ENCODE results near the gene SVEP1.
"Not testable (repeated sequence)": the region's sequence is repeated elsewhere in the genome, so short reads cannot be mapped to it uniquely, and the experiment has no call there.

Gene SVEP1

DNA sequence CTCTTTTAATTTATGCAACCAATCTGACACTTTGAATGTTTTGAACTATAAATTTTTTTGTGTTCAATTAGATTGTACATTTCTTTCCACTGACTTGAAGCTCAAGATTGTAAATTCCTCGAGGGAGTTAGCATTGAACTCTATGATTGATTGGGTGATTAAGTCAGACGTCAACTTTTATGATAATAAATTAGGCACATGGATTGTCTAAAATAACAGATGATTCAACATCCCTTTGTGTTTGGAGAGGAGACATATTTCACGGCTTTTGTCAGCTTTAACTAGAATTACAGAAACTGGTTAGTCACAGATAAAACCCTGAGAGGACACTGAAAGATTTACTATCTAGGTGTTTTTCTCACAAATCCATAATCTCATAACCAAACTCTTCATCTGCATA lies 209.2 kb downstream of the SVEP1 start:
- Mint-ChIP-seq H3K4me1 (no peaks in the 10 kb centered on the region), H3K4me3 (no peak overlapping the region), H3K9me3 (no peaks in the 10 kb centered on the region), H3K27ac (no peak overlapping the region), H3K36me3 (no peaks in the 10 kb centered on the region), H3K27me3 (no peaks in the 10 kb centered on the region)
- CTCF ChIA-PET = no interaction called here
- no peak for DNase-seq

DNA sequence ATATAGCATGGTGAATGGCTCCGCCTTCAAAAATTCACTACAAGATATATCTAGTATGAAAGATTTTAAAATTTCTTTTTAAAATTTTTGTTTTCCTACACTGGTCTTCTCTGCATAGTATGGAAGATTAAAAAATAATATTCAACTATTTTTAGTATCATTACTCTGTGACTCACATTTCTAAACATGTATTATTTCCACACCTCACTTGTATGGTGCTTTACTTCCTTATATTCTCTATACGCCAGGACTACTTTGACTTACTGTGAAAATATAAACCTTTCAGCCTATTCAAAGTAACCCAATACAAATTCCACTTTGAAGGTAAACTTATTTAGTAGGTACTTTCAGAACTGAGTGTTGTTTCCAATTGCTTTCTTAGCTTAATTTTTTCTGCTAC lies 215.1 kb downstream of the SVEP1 start:
- CTCF ChIA-PET = no interaction called here
- no peak overlapping the region for H3K4me3 Mint-ChIP-seq
- no peak overlapping the region for H3K27ac Mint-ChIP-seq
- H3K36me3 Mint-ChIP-seq = no peaks in the 10 kb centered on the region
- no peak for DNase-seq
- no peaks in the 10 kb centered on the region for H3K4me1 Mint-ChIP-seq
- H3K27me3 Mint-ChIP-seq = no peaks in the 10 kb centered on the region
- no peaks in the 10 kb centered on the region for H3K9me3 Mint-ChIP-seq

DNA sequence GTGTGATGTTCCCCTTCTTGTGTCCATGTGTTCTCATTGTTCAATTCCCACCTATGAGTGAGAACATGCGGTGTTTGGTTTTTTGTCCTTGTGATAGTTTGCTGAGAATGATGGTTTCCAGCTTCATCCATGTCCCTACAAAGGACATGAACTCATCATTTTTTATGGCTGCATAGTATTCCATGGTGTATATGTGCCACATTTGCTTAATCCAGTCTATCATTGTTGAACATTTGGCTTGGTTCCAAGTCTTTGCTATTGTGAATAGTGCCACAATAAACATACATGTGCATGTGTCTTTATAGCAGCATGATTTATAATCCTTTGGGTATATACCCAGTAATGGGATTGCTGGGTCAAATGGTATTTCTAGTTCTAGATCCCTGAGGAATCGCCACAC lies 220.5 kb downstream of the SVEP1 start:
- H3K4me1 Mint-ChIP-seq, H3K4me3 Mint-ChIP-seq, H3K27me3 Mint-ChIP-seq, CTCF ChIA-PET, H3K27ac Mint-ChIP-seq, H3K36me3 Mint-ChIP-seq, H3K9me3 Mint-ChIP-seq, DNase-seq: not testable (repeated sequence)

DNA sequence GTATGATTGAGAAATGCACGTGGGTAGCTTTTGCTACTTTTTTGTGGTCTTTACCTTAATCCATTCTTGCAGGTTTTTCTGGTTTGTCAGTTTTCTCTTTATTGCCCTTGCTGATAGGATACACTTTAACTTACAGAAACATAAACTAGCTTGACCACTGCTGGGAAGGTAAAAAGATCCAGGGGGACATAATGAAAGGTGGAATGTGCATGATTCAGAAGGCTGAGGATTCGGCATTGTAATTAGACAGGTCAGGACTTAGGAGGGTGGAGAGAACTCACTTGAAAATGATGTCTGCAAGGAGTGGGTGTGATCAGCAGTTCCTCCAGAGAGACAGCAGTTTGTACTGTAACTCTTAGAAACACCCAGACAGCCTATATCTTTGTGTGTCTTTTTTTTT lies 222.0 kb downstream of the SVEP1 start:
- CTCF ChIA-PET = no interaction called here
- H3K36me3 Mint-ChIP-seq = no peaks in the 10 kb centered on the region
- peaks cover 3% of the 10 kb centered on the region for H3K9me3 Mint-ChIP-seq
- no peak overlapping the region for H3K27ac Mint-ChIP-seq
- no peak overlapping the region for H3K4me3 Mint-ChIP-seq
- no peaks in the 10 kb centered on the region for H3K27me3 Mint-ChIP-seq
- DNase-seq = no peak
- no peaks in the 10 kb centered on the region for H3K4me1 Mint-ChIP-seq

DNA sequence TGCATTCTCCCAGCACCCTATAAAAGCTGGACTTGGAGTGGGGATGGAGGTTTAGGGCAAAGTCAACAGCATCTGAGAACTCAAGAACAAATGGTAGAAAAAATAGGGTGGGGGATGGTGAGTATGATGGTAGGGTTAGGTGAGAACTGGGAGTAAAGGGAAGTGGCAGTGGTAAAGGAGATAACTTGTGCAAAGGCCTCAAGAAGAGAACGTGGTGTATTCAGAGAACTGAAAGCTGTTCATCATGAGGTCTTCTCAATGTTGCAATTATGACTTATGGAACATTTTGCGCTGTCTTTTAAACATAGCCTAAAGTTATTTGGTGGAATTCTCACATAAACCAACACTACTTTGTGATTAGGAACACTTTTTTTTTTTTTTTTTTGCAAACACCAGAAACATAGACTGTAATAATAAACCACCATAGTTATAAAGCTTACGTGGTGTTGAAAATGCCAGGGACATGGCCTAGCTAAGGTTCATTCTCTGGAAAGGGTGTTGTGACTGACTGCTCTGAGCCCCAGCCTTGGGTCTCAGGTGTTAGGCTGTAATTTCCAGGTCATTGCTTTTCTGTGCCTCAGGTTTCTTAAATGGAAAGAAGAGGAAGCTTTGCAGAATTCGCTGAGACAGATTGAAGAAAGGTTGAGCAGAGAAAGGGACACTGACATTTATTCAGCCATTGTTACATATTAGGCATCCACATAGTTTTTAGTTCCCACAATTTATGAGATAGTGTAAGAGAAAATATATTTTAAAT lies 222.7 kb downstream of the SVEP1 start:
- Mint-ChIP-seq H3K36me3 (no peaks in the 10 kb centered on the region), H3K9me3 (peaks cover 3% of the 10 kb centered on the region), H3K4me3 (no peak overlapping the region), H3K27me3 (no peaks in the 10 kb centered on the region), H3K27ac (no peak overlapping the region), H3K4me1 (no peaks in the 10 kb centered on the region)
- CTCF ChIA-PET = no interaction called here
- no peak for DNase-seq

DNA sequence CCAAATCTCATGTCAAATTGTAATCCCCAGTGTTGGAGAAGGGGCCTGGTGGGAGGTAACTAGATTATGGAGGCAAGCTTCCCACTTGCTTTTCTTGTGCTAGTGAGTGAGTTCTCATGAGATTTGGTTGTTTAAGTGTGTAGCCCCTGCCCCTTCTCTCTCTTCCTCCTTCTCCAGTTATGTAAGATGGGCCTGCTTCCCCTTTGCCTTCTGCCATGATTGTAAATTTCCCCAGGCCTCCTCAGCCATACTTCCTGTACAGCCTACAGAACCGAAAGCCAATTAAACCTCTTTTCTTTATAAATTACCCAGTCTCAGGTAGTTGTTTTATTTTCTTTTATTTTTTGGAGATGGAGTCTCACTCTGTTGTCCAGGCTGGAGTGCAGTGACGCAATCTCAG lies 223.6 kb downstream of the SVEP1 start:
- no peak overlapping the region for H3K27ac Mint-ChIP-seq
- H3K27me3 Mint-ChIP-seq = no peaks in the 10 kb centered on the region
- no peaks in the 10 kb centered on the region for H3K4me1 Mint-ChIP-seq
- H3K9me3 Mint-ChIP-seq = peaks cover 3% of the 10 kb centered on the region
- CTCF ChIA-PET = no interaction called here
- no peak overlapping the region for H3K4me3 Mint-ChIP-seq
- H3K36me3 Mint-ChIP-seq = no peaks in the 10 kb centered on the region
- DNase-seq = no peak

DNA sequence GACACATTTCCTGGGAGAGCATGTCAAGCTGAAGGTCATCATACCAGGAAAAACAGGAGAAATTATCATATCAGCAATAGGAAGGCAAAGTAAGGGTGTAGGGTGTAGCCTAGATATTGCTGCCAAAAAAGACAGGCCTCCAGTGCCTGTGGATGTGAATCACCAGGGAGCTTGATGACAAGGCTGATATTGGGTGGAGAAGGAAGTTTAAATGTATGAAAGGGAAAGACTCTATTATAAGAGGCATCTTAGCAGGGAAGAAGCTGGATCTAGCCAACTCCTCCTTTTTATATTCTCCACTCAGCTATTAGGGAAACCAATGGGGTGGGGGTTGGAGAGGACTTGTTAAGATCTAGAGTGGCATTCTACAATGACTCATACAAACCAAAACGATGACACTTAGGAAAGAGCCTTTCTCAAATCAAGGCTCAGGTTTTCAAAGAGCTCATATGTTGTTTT lies 228.5 kb downstream of the SVEP1 start:
- Mint-ChIP-seq H3K9me3 (no peaks in the 10 kb centered on the region), H3K27me3 (no peaks in the 10 kb centered on the region), H3K4me1 (no peaks in the 10 kb centered on the region), H3K4me3 (no peak overlapping the region), H3K27ac (no peak overlapping the region), H3K36me3 (no peaks in the 10 kb centered on the region)
- DNase-seq = no peak
- CTCF ChIA-PET = no interaction called here

DNA sequence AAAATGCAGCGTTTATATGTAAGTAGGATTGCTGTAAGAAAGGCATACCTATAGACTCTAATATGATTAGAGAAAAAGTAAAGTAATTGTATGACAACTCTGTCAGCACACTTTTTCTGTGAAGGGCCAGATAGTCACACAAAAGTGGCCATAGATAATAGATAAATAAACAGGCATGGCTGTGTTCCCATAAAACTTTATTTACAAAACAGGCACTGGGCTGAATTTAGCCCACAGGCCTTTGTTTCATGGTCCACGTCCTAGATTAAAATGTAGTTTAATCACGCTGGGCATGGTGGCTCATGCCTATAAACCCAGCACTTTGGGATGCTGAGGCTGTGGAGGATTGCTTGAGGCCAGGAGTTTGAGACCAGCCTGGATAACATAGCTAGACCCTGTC lies 233.2 kb downstream of the SVEP1 start:
- Mint-ChIP-seq H3K36me3 (no peaks in the 10 kb centered on the region), H3K4me3 (no peak overlapping the region)
- CTCF ChIA-PET = no interaction called here

DNA sequence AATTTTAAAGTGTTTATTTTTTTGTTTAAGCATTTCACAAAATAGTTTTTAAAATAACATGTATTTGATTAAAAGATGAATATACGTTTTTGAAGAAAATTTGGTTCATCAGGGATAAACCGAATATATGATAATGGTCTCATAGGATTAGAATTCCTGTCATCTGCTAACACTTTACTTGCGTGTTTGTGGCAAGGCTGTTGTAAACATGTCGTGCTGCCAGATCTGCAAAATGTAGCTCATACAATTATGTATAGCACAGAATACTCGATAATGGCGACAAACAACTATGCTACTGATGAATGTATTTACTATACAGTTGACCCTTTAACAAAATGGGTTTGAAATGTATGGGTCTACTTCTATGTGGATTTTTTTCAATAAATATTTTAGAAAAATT lies 234.7 kb downstream of the SVEP1 start:
- H3K9me3 Mint-ChIP-seq = no peaks in the 10 kb centered on the region
- CTCF ChIA-PET = no interaction called here
- DNase-seq = no peak

More for the DNA sequence above, 233.2 kb downstream of the SVEP1 start:
- H3K27me3 Mint-ChIP-seq = no peaks in the 10 kb centered on the region
- no peak for DNase-seq
- no peak overlapping the region for H3K27ac Mint-ChIP-seq
- no peaks in the 10 kb centered on the region for H3K4me1 Mint-ChIP-seq
- H3K9me3 Mint-ChIP-seq = no peaks in the 10 kb centered on the region

DNA sequence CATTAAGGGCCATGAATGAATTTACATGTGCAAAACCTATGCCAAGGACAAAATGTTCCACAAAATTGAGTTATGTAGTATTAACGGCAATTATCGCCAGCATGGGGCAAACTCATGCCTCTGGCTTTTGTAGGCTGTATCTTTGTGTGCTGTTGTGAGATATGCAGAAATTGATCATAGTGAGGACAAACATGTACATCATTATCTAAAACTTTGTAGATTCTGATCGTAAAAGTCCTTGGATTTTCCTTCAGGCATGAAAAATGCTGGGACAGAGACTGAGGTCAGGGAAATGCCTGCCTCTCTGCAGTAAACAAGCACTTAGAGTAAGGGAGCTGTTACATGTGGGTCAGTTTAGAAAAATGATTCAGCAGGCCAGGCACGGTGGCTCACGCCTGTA lies 236.0 kb downstream of the SVEP1 start:
- CTCF ChIA-PET = no interaction called here
- H3K27ac Mint-ChIP-seq = no peak overlapping the region
- no peaks in the 10 kb centered on the region for H3K9me3 Mint-ChIP-seq
- no peaks in the 10 kb centered on the region for H3K4me1 Mint-ChIP-seq
- DNase-seq = no peak
- H3K36me3 Mint-ChIP-seq = no peaks in the 10 kb centered on the region
- H3K27me3 Mint-ChIP-seq = no peaks in the 10 kb centered on the region
- H3K4me3 Mint-ChIP-seq = no peak overlapping the region

More for the DNA sequence above, 234.7 kb downstream of the SVEP1 start:
- no peaks in the 10 kb centered on the region for H3K36me3 Mint-ChIP-seq
- no peaks in the 10 kb centered on the region for H3K4me1 Mint-ChIP-seq
- no peaks in the 10 kb centered on the region for H3K27me3 Mint-ChIP-seq
- no peak overlapping the region for H3K27ac Mint-ChIP-seq
- no peak overlapping the region for H3K4me3 Mint-ChIP-seq

DNA sequence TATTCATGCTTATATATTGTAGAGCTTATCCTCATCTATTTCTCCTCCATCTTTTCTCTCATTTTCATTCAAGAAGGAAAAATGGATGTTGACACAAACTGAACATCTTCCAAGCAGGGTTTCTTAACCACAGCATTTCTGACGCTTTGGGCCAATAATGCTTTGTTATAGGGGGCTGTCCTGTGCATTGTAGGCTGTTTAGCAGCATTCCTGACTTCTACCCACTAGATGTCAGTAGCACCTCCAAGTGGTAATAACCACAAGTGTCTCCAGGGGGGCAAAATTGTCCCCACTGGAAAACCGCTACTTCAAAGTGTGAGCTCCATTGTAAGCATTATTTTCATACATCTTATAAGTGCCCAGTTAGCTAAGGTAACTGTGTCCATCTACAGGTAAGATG lies 239.2 kb downstream of the SVEP1 start:
- no peaks in the 10 kb centered on the region for H3K9me3 Mint-ChIP-seq
- no peak for DNase-seq
- H3K27me3 Mint-ChIP-seq = no peaks in the 10 kb centered on the region
- H3K4me3 Mint-ChIP-seq = no peak overlapping the region
- H3K36me3 Mint-ChIP-seq = no peaks in the 10 kb centered on the region
- H3K4me1 Mint-ChIP-seq = no peaks in the 10 kb centered on the region
- no peak overlapping the region for H3K27ac Mint-ChIP-seq
- CTCF ChIA-PET = no interaction called here

DNA sequence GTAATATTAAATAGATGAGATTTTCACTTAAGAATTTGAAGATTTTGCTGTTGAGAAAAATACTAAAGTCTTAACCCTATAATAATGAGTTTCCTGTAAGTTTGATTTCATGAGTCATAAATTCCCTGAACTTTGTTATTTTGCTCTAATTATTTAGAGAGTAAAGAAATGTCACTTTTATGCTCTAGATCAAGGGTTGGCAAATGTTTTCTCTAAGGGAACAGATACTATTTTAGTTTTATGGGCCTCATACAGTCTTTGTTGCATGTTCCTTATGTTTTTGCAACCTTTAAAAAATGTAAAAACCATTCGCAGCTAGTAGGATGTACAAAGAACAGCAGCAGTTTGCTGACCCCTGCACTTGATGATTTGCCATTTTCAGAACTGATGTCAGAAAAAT lies 241.4 kb downstream of the SVEP1 start:
- no peaks in the 10 kb centered on the region for H3K9me3 Mint-ChIP-seq
- no peak overlapping the region for H3K4me3 Mint-ChIP-seq
- DNase-seq = no peak
- H3K27me3 Mint-ChIP-seq = no peaks in the 10 kb centered on the region
- H3K36me3 Mint-ChIP-seq = no peaks in the 10 kb centered on the region
- no peak overlapping the region for H3K27ac Mint-ChIP-seq
- H3K4me1 Mint-ChIP-seq = no peaks in the 10 kb centered on the region
- CTCF ChIA-PET = no interaction called here

DNA sequence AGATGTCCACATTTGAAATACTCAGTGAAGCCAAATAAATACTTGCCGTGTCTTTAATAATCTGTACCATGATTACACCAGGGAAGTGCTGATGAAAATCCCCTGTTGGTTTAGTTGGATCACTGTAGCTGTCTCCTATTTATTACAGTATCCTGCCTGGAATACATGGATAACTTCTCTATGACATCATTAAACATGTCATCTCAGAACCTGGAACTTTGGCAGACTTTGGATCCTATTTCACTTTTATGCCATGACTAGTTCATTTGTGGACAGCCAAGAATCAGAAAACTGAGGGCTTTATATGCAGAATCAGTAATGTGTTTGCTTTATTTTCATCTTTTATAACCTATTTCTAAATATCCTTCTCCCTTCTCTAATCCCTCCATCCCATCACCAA lies 241.8 kb downstream of the SVEP1 start, which contains the start of gene TXNDC8:
Gene TXNDC8, minus strand, starts transcription at position 137 of the 400 bp plus-strand sequence.
- Mint-ChIP-seq H3K27me3 (no peaks in the 10 kb centered on the region), H3K27ac (no peak within 1 kb of the TSS), H3K4me3 (no peak within 1 kb of the TSS), H3K36me3 (no peaks in the 10 kb centered on the region), H3K4me1 (no peaks in the 10 kb centered on the region), H3K9me3 (no peaks in the 10 kb centered on the region)
- CTCF ChIA-PET = no interaction called here
- DNase-seq = no peak

DNA sequence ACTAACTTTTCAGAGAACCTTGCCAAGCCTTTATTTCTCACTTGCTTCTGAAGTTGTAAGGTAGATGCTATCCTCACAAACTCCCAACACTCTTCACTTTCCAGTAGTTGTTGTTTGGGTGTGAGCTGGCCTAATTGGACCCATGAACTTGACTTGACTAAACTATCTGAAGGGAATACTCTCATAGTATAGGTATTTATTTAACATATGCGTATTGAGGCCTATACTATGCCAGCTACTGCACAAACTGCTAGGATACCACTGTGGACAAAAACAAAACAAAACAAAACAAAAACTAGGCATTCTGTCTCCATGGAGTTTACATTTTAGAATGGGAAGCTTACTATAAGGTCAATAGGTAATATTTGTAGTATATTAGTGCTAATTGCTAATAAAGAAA lies 243.2 kb downstream of the SVEP1 start:
- no peaks in the 10 kb centered on the region for H3K27me3 Mint-ChIP-seq
- H3K4me1 Mint-ChIP-seq = no peaks in the 10 kb centered on the region
- H3K36me3 Mint-ChIP-seq = no peaks in the 10 kb centered on the region
- CTCF ChIA-PET = no interaction called here
- no peak overlapping the region for H3K4me3 Mint-ChIP-seq
- H3K9me3 Mint-ChIP-seq = no peaks in the 10 kb centered on the region
- no peak overlapping the region for H3K27ac Mint-ChIP-seq
- DNase-seq = no peak

DNA sequence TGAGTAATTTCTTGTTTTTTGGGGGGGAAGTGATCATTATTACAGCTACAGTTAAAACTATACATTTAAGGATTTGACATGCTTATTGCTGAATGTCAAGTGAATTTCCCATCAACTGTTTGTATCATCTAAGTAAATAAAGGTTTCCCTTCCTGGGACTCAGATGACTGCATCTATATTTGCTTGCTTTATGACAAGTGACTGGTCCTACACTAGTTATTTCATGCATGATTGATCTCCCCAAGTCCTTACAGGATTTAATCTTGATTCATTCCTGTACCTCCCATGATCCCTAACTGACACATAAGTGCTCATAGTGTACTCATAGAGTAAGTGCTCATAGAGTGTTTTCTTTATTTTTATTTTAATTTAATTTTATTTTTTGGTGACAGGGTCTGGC lies 244.7 kb downstream of the SVEP1 start:
- Mint-ChIP-seq H3K4me1 (no peaks in the 10 kb centered on the region), H3K36me3 (no peaks in the 10 kb centered on the region), H3K4me3 (no peak overlapping the region), H3K9me3 (no peaks in the 10 kb centered on the region), H3K27me3 (no peaks in the 10 kb centered on the region), H3K27ac (no peak overlapping the region)
- no peak for DNase-seq
- CTCF ChIA-PET = no interaction called here

DNA sequence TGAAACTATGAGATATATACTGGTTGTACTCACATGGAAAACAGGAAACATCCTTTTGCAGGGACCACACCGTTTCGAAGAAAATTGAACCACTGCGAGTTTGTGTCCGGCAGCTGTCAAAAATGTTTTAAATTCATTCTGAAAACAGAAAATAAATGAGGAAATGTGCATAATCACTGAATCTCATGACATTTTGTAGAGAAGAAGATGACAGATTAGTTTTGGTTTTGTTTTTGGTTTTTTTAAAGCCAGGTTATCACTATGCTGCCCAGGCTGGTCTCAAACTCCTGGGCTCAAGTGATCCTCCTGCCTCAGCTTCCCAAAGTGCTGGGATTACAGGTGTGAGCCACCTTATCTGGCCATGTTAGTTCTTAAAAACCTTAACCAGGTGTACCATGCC lies 245.4 kb downstream of the SVEP1 start:
- CTCF ChIA-PET = no interaction called here
- Mint-ChIP-seq H3K27ac (no peak overlapping the region), H3K9me3 (no peaks in the 10 kb centered on the region), H3K4me3 (no peak overlapping the region), H3K36me3 (no peaks in the 10 kb centered on the region), H3K4me1 (no peaks in the 10 kb centered on the region), H3K27me3 (no peaks in the 10 kb centered on the region)
- DNase-seq = no peak

All from activated naive CD4-positive, alpha-beta T cell treated with anti-CD3 and anti-CD28 coated beads, Interleukin-2, amount 10 ng/mL, durations not matched to agents 7 days and 5 days (primary cell).